ENCODE data around the gene BCAP31. TPM values are rescaled to one million over a fixed set of nuclear protein-coding genes. Genes with fewer than 3 reads are reported as not detected.

BCAP31 gene
- total RNA-seq, 1 donor = 127 TPM

DNA sequence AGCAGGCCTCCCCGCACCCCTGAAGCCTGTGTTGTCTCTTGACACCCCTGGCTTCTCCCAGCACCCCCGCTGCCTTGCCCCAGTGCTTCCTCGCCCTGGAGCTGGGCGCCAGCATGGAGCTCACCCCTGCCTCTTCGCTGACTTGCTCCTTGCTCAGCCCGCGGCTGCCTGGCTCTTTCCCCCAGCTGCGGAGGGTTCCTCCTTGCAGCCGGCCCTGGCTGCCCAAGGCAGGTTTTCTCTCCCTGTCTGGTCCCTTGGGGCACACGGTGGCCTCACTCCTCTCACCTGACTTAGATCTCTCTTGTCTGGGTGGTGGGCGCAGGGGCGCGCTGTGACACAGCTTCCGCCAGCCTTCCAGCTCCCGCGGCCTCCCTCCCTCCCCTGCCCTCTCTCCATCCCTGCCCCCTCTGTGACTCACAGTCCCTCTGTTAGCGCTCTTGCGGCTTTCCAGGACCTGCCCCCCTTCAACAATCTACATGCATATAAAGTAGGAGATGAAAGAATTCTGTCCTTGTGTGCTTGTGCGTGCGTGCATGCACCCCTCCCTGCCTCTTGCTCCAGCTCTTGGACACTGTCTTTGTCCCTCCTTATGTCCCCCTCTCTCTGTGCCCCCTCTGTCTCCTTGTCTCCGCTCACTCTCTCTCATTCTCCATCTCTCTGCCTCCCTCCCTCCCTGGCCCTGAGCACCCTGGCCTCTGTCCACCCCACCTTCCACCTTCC lies 42.1 kb upstream of the BCAP31 start:
- peak overlapping the region; percentile 52 for H3K4me3 ChIP-seq (ENCODE audit: low read depth, low read length)
- DNase-seq (ENCODE audit: low read depth) = peak; percentile 62

DNA sequence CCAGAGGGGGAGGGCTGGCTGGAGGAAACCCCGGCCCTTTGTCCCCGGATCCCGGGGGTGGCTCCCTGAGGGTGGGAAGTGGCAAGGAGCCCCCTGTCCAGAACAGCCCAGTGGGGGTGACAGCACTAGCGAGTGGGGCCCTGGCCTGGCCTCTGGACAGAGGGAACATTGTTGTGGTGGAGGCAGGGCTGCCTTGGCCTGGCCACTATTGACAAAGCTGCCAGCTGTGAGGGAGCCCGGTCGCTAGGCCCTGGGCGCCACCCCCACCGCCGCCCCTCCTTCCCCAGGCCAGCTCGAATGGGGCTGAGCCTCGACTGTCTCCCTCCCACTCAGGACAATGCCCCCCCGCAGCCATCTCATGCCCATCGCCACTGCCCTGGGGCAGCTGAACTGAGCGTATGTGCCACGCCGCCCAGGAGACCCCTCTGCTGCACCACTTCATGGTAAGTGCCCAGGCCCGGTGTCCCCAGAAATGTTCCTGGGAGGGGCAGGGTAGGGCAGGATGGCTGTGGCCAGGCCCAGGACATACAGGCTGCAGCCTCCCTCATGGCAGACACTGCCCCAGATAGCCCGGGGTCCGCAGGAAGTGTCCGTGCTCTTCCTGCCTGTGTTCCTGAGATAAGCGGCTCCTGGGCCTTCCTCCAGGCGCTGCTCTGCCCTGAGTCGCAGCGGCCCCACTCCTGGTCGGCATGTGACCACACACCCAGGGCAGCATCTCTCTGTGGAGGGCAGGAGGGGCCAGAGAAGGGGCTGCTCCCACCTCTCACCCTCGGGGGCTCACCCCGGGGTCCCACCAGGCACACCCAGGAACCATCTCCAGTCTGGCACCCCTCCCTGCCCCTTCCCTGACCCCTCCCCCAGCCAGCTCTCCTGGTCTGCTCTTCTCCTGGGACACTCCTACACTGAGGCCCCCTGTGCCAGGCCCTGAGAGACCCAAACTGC lies 41.2 kb upstream of the BCAP31 start:
- TF ChIP-seq, protein P1, sequence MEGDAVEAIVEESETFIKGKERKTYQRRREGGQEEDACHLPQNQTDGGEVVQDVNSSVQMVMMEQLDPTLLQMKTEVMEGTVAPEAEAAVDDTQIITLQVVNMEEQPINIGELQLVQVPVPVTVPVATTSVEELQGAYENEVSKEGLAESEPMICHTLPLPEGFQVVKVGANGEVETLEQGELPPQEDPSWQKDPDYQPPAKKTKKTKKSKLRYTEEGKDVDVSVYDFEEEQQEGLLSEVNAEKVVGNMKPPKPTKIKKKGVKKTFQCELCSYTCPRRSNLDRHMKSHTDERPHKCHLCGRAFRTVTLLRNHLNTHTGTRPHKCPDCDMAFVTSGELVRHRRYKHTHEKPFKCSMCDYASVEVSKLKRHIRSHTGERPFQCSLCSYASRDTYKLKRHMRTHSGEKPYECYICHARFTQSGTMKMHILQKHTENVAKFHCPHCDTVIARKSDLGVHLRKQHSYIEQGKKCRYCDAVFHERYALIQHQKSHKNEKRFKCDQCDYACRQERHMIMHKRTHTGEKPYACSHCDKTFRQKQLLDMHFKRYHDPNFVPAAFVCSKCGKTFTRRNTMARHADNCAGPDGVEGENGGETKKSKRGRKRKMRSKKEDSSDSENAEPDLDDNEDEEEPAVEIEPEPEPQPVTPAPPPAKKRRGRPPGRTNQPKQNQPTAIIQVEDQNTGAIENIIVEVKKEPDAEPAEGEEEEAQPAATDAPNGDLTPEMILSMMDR (IDR thresholded peaks at IDR 0.05; ENCODE audit: insufficient read depth, low read depth, low read length) = no peak
- peak; percentile 23 for DNase-seq (ENCODE audit: low read depth)
- peak overlapping the region; percentile 52 for H3K4me3 ChIP-seq (ENCODE audit: low read depth, low read length)

More for the DNA sequence above, 42.1 kb upstream of the BCAP31 start:
- TF ChIP-seq, protein P1 (IDR thresholded peaks at IDR 0.05; ENCODE audit: insufficient read depth, low read depth, low read length) = no peak

DNA sequence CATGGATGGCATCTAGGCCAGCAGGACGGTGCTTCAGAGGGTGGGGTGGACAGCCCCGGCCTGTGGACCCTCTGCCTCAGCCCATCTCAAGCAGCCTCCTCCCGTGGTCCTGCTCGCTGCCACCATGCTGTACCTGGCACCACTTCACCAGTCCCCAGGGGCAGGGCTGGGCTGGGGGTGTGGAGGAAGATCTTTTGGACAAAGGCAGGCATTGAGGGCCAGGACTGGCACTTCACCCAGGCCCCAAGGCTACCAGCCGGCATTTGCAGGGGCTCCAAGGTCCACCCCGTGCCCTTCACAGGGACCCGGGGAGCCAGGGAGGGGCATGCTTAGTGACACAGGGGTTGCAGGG lies 40.6 kb upstream of the BCAP31 start:
- no peak for DNase-seq (ENCODE audit: low read depth)
- TF ChIP-seq, protein P1 (IDR thresholded peaks at IDR 0.05; ENCODE audit: insufficient read depth, low read depth, low read length) = no peak
- H3K4me3 ChIP-seq (ENCODE audit: low read depth, low read length) = no peak overlapping the region

DNA sequence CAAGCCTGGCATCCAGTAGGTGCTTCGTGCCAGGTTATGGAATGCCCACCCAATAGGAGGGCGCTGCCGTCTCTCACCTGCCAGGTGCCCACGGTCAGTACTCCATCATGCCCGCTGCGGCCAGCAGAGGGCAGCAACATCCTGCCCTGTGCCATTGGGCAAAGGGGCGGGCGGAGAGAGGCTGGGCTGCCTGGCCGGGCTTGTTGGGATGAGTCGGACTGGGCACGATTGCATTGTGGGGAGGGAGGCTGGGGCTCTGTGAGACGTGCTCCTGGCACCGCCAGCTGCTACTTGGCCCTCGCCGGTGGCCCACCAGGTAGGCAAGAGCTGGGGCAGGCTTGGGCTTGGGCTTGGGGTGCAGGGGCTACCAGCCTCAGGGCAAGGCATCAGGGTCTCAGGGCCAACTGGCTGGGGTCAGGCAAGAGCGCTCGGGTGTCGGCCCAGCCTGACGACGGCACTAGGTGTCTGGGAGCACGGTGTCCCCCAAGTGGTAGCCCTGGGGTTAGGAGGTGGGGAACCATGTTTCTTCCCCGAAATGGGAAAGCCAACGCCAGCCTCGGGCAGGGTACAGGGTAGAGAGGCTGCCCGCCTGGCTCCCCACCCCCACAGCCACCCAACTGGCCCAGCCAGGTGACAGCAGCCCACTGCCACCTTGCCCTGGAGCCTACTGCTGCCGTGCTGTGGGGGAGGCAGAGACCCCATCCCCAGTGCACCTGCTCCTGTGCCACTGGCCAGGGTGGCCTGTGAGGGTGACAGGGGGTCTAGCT lies 40.0 kb upstream of the BCAP31 start, which contains the start of gene PLXNB3:
TSS of gene PLXNB3 (plus strand) at position 261 of the 767 bp plus-strand sequence. CDS start 1,287 bp downstream, outside the sequence.
- TF ChIP-seq, protein P1 (IDR thresholded peaks at IDR 0.05; ENCODE audit: insufficient read depth, low read depth, low read length) = peak; percentile 70
- peak; percentile 57 for DNase-seq (ENCODE audit: low read depth)
- H3K4me3 ChIP-seq (ENCODE audit: low read depth, low read length) = no peak within 1 kb of the TSS

DNA sequence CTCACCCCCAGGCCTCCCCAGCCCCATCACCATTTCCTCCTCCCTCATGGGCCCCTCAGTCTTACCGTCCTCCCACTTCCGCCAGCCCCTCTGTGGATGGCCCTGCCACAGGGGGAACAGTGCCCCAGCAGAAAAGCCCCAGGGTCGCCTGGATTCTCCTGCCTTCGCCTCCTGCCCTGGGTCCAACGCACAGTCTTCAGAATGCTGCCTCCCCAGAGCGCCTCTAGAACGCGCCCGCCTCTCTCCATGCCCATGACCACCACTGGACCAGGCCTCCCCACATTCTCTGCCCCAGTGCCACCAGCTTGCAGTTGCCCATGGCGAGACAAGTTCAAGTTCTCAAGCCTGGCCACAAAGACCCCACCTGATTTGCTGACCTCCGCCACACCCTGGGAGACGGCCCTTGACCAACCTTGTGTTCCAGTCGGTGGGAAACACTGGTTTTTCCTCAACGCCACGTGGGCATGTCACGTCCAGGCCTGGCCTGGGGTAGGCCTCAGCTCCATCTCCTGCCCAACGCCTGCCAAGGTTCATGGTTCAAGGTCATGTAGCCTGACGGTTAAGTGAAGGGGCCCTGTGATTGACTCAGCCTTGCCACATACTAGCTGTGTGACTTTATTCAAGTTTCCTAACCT lies 39.2 kb upstream of the BCAP31 start:
- no peak for DNase-seq (ENCODE audit: low read depth)
- H3K4me3 ChIP-seq (ENCODE audit: low read depth, low read length) = no peak overlapping the region
- TF ChIP-seq, protein P1 (IDR thresholded peaks at IDR 0.05; ENCODE audit: insufficient read depth, low read depth, low read length) = no peak

DNA sequence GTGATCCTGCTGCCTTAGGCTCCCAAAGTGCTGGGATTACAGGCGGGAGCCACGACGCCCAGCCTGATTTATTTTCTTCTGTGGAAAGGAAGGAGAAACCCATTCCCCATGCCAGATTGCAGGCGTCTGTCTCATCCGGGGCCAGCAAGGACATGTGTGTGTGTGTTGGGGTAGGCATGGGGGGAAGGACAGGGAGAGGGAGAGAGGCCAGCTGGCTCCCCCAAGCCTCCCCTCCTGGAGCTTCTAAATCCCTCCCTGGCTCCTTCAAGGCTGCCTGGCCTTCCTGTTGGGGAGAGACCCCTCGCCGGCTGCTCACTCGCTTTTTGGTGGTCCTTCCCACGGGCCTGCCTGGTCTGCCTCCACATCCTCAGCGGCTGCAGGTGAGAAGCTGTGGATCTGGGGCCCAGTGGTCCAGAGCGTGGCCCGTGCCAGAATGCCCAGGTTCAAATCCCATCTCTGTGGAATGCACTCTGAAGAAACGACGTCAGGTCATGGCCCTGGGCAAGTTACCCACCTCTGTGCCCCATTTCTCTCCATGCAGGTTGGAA lies 38.5 kb upstream of the BCAP31 start:
- DNase-seq (ENCODE audit: low read depth) = no peak
- TF ChIP-seq, protein P1 (IDR thresholded peaks at IDR 0.05; ENCODE audit: insufficient read depth, low read depth, low read length) = no peak
- H3K4me3 ChIP-seq (ENCODE audit: low read depth, low read length) = no peak overlapping the region

All from fibroblast of villous mesenchyme (primary cell).